Astrocyte (in vitro differentiated cells and primary cell): ENCODE results near the gene SBNO2. TPM values are rescaled to one million over a fixed set of nuclear protein-coding genes. Genes with fewer than 3 reads are reported as not detected.

Experiments used
- DNase-seq: peaks from one replicate; pipeline ENCODE4 v3.0.0-alpha.2; 2010; ENCODE audit warnings: low read depth
- FAIRE-seq: peaks from 2 replicates; lab custom pipeline; 2011; peaks lifted over from hg19 to GRCh38; lab: Jason Lieb, UNC
- H2AFZ ChIP-seq: 2 replicates; pipeline ENCODE4 v1.6.0; 2012; ENCODE audit warnings: low read depth, low read length, inconsistent platforms
- H3K27ac ChIP-seq: 2 replicates; pipeline ENCODE4 v1.5.1; 2011; ENCODE audit warnings: low read depth, low read length, inconsistent platforms
- H3K27me3 ChIP-seq: 2 replicates; pipeline ENCODE4 v1.6.0; 2011; ENCODE audit warnings: low read length, inconsistent platforms; ENCODE audit not compliant: insufficient read depth
- H3K36me3 ChIP-seq: 2 replicates; pipeline ENCODE4 v1.5.1; 2011; ENCODE audit warnings: low read length, inconsistent platforms; ENCODE audit not compliant: insufficient read depth
- H3K4me1 ChIP-seq: 2 replicates; pipeline ENCODE4 v1.5.1; 2011; ENCODE audit warnings: low read length, inconsistent platforms; ENCODE audit not compliant: insufficient read depth
- H3K4me2 ChIP-seq: 2 replicates; pipeline ENCODE4 v1.6.0; 2012; ENCODE audit warnings: low read length, inconsistent platforms
- H3K4me3 ChIP-seq: 2 replicates; pipeline ENCODE4 v1.5.1; 2011; ENCODE audit warnings: low read depth, mild to moderate bottlenecking, low read length, inconsistent platforms; ENCODE audit not compliant: insufficient read depth
- H3K79me2 ChIP-seq: 2 replicates; pipeline ENCODE4 v1.6.0; 2012; ENCODE audit warnings: mild to moderate bottlenecking, low read length, inconsistent platforms; ENCODE audit not compliant: insufficient read depth
- H3K9ac ChIP-seq: 2 replicates; pipeline ENCODE4 v1.6.0; 2012; ENCODE audit warnings: mild to moderate bottlenecking, low read length, inconsistent platforms
- H3K9me3 ChIP-seq: 2 replicates; pipeline ENCODE4 v1.5.1; 2012; ENCODE audit warnings: low read depth, mild to moderate bottlenecking, low read length, inconsistent platforms; ENCODE audit not compliant: insufficient read depth
- H4K20me1 ChIP-seq: 2 replicates; pipeline ENCODE4 v1.6.0; 2012; ENCODE audit warnings: low read length, inconsistent platforms; ENCODE audit not compliant: insufficient read depth
- H3K27ac Mint-ChIP-seq: one replicate; pipeline ENCODE4 v1.8.0; 2021; ENCODE audit warnings: mild to moderate bottlenecking, mixed read lengths; ENCODE audit not compliant: unreplicated experiment
- H3K27me3 Mint-ChIP-seq: one replicate; pipeline ENCODE4 v1.8.0; 2021; ENCODE audit warnings: low read depth, mixed read lengths; ENCODE audit not compliant: unreplicated experiment
- H3K36me3 Mint-ChIP-seq: one replicate; pipeline ENCODE4 v1.8.0; 2021; ENCODE audit warnings: low read depth, mixed read lengths; ENCODE audit not compliant: unreplicated experiment
- H3K4me1 Mint-ChIP-seq: one replicate; pipeline ENCODE4 v1.8.0; 2021; ENCODE audit warnings: low read depth, mixed read lengths; ENCODE audit not compliant: unreplicated experiment
- H3K4me3 Mint-ChIP-seq: one replicate; pipeline ENCODE4 v1.8.0; 2021; ENCODE audit warnings: mild to moderate bottlenecking, moderate library complexity, mixed read lengths; ENCODE audit not compliant: unreplicated experiment
- H3K9me3 Mint-ChIP-seq: one replicate; pipeline ENCODE4 v1.8.0; 2021; ENCODE audit warnings: mild to moderate bottlenecking, mixed read lengths; ENCODE audit not compliant: unreplicated experiment
- EZH2 ChIP-seq: IDR thresholded peaks from 2 replicates; pipeline ENCODE4 v1.6.1; 2012; ENCODE audit warnings: mild to moderate bottlenecking, low read length, inconsistent platforms; ENCODE audit not compliant: insufficient read depth
- total RNA-seq: library from RNA; stranded (reverse); gene quantifications from 2 replicates; pipeline ENCODE4 v1.2.1, GENCODE V29; 2021
- TF ChIP-seq, protein P1 (sequence below): IDR thresholded peaks from 2 replicates; pipeline ENCODE4 v1.5.1; 2011; ENCODE audit warnings: low read depth, mild to moderate bottlenecking, inconsistent platforms, low read length, moderate library complexity; ENCODE audit not compliant: insufficient read depth

The SBNO2 gene
- total RNA-seq, 1 donor from 2014 or later = 39.3 TPM

DNA sequence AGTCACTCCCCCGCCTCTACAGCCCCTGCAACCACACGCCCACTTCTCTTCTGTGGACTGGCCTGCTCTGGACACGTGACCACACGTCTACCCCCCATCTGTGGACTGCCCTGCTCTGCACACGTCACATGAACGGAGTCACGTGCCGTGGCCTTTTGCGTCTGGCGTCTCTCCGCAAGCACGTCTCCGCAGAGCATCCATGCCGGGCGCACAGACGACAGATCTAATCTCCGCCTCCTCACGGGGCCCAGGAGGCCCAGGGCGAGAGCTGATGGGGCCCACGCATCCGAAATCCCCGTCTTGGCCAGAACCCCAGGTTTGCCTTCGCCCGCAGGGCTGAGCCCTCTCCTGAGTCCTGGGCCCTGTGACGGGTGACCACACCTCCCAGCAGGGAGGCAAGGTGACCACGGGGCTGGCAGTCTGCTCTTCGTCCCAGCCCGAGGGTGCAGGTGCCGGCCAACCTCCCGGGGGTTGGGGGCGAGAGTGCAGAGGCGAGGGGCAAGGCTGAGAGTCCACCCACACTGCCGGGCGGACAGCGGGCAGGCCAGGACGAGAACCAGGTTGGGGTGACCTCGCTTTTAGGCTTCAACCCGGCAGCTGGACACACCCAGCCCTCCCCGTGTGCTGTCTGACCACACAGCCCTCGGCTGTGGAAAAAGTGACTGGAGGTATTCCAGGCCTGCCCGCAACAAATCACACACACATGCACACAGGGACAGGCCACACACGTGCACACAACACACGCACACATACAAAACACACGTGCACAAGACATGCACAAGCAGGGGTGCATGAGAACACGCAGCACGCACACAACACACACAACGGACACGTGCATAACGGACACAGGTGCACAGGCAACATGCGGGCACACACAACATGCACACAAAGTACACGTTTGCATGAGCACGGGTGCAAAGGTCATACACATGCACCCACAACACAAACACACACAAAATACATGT is 3.9 kb downstream of the SBNO2 start:
- Histone ChIP-seq H3K79me2 (peaks cover 87% of the 10 kb centered on the region), H4K20me1 (peaks cover 71% of the 10 kb centered on the region), H3K4me3 (no peak overlapping the region), H3K9ac (peak overlapping the region; percentile 71), H3K27me3 (no peaks in the 10 kb centered on the region), H2AFZ (no peak overlapping the region), H3K27ac (no peak overlapping the region), H3K4me2 (peak overlapping the region; percentile 99), H3K9me3 (no peaks in the 10 kb centered on the region), H3K4me1 (peaks cover 41% of the 10 kb centered on the region), H3K36me3 (peaks cover 4% of the 10 kb centered on the region)
- Mint-ChIP-seq H3K4me1 (peaks cover 18% of the 10 kb centered on the region), H3K9me3 (no peaks in the 10 kb centered on the region), H3K36me3 (peaks cover 4% of the 10 kb centered on the region), H3K4me3 (peak overlapping the region; percentile 1), H3K27me3 (no peaks in the 10 kb centered on the region), H3K27ac (peak overlapping the region; percentile 55)
- peak; percentile 51 for DNase-seq
- no peak for FAIRE-seq
- TF ChIP-seq, protein P1, sequence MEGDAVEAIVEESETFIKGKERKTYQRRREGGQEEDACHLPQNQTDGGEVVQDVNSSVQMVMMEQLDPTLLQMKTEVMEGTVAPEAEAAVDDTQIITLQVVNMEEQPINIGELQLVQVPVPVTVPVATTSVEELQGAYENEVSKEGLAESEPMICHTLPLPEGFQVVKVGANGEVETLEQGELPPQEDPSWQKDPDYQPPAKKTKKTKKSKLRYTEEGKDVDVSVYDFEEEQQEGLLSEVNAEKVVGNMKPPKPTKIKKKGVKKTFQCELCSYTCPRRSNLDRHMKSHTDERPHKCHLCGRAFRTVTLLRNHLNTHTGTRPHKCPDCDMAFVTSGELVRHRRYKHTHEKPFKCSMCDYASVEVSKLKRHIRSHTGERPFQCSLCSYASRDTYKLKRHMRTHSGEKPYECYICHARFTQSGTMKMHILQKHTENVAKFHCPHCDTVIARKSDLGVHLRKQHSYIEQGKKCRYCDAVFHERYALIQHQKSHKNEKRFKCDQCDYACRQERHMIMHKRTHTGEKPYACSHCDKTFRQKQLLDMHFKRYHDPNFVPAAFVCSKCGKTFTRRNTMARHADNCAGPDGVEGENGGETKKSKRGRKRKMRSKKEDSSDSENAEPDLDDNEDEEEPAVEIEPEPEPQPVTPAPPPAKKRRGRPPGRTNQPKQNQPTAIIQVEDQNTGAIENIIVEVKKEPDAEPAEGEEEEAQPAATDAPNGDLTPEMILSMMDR = no peak
- TF ChIP-seq EZH2 = no peak

- Mint-ChIP-seq H3K36me3 (peaks cover 4% of the 10 kb centered on the region), H3K27me3 (no peaks in the 10 kb centered on the region), H3K9me3 (no peaks in the 10 kb centered on the region), H3K4me1 (peaks cover 18% of the 10 kb centered on the region), H3K27ac (peak overlapping the region; percentile 55), H3K4me3 (no peak overlapping the region)
- Histone ChIP-seq H3K4me3 (no peak overlapping the region), H3K36me3 (peaks cover 4% of the 10 kb centered on the region), H4K20me1 (peaks cover 79% of the 10 kb centered on the region), H3K27ac (peak overlapping the region; percentile 70), H3K4me1 (peaks cover 41% of the 10 kb centered on the region), H3K4me2 (peak overlapping the region; percentile 78), H3K9me3 (no peaks in the 10 kb centered on the region), H2AFZ (no peak overlapping the region), H3K79me2 (peaks cover 92% of the 10 kb centered on the region), H3K9ac (peak overlapping the region; percentile 71), H3K27me3 (no peaks in the 10 kb centered on the region)
- TF ChIP-seq, protein P1 = no peak
- no peak for TF ChIP-seq EZH2
- FAIRE-seq (no peak), DNase-seq (no peak)
These were observed 4.7 kb downstream of the SBNO2 start for GRCh38 chr19:1169411-1169791.
